HepG2 (cell line): ENCODE results near the gene CA6. TPM values are rescaled to one million over a fixed set of nuclear protein-coding genes. Genes with fewer than 3 reads are reported as not detected.

Experiments used
- ATAC-seq: fragments of 200-7000 bp; cut with Tn5 transposase; 3 replicates; pipeline ENCODE4 v1.9.1; 2020; ENCODE audit warnings: mild to moderate bottlenecking, moderate library complexity
- BruUV-seq: library from RNA; stranded (reverse); fragments of 400-500 nt; replicated peaks from 2 replicates; lab custom pipeline; 2021; lab: Mats Ljungman, UMichigan
- CTCF ChIA-PET: fragments of 300-600 bp; formaldehyde crosslinking; extraction: SDS; loops from one replicate; lab custom pipeline; 2021; ENCODE audit warnings: low total read pairs, inconsistent platforms, low intra/inter-chr PET ratio; lab: Yijun Ruan, JAX
- POLR2A ChIA-PET: fragments of 350-600 bp; sonication (Branson Sonifier 250); formaldehyde crosslinking; loops from one replicate; lab custom pipeline; 2020; ENCODE audit warnings: antibody characterized with exemption, inconsistent platforms; lab: Yijun Ruan, JAX
- DNase-seq: peaks from one replicate; pipeline ENCODE4 v3.0.0-alpha.2; 2015; ENCODE audit warnings: low spot score
- FAIRE-seq: peaks from 3 replicates; lab custom pipeline; 2011; peaks lifted over from hg19 to GRCh38; lab: Jason Lieb, UNC
- H2AFZ ChIP-seq: one replicate; pipeline ENCODE4 v1.6.1; 2011; ENCODE audit warnings: low read length, inconsistent platforms
- H3K27ac ChIP-seq: fragments of 300-600 bp; 3 replicates; pipeline ENCODE4 v1.8.0; 2011; ENCODE audit warnings: mixed run types, mild to moderate bottlenecking, mixed read lengths, low read length, inconsistent platforms; ENCODE audit not compliant: insufficient read depth; ENCODE audit errors: extremely low read length
- H3K27me3 ChIP-seq, 2 experiments: fragments of 200-600 bp in 1 of 2; 2 replicates in 1 of 2; 3 replicates in 1 of 2; pipeline versions ENCODE4 v1.6.0 to v1.8.0; 2011; ENCODE audit warnings: low read length in 2 of 2, mild to moderate bottlenecking in 2 of 2, moderate library complexity in 2 of 2, inconsistent platforms in 1 of 2; ENCODE audit not compliant: insufficient read depth in 2 of 2, control insufficient read depth in 1 of 2
- H3K36me3 ChIP-seq, 2 experiments: fragments of 200-600 bp in 1 of 2; replicated peaks in 1 of 2; 2 replicates in 1 of 2; 3 replicates in 1 of 2; pipeline versions ENCODE4 v1.5.1 to v1.8.0; 2011; ENCODE audit warnings: low read length in 2 of 2, inconsistent platforms in 1 of 2; ENCODE audit not compliant: insufficient read depth in 2 of 2, control insufficient read depth in 1 of 2
- H3K4me1 ChIP-seq: 2 replicates; pipeline ENCODE4 v1.5.1; 2012; ENCODE audit warnings: low read length, inconsistent platforms; ENCODE audit not compliant: insufficient read depth
- H3K4me2 ChIP-seq: 2 replicates; pipeline ENCODE4 v1.6.0; 2011; ENCODE audit warnings: low read depth, low read length, inconsistent platforms
- H3K4me3 ChIP-seq, 3 experiments: fragments of 200-600 bp in 1 of 3; sonication (generic), shearing (Covaris generic) in 1 of 3; replicated peaks in 1 of 3; 2 replicates each; pipeline ENCODE4 v1.5.1; 2011 to 2016; ENCODE audit warnings: low read length in 3 of 3, inconsistent platforms in 2 of 3, low read depth in 2 of 3, mild to moderate bottlenecking in 2 of 3, control low read depth in 1 of 3, mixed read lengths in 1 of 3; ENCODE audit not compliant: insufficient read depth in 1 of 3
- H3K79me2 ChIP-seq: one replicate; pipeline ENCODE4 v1.6.1; 2011; ENCODE audit warnings: low read length, inconsistent platforms; ENCODE audit not compliant: insufficient read depth
- H3K9ac ChIP-seq: 2 replicates; pipeline ENCODE4 v1.6.0; 2011; ENCODE audit warnings: mild to moderate bottlenecking, low read depth, low read length, inconsistent platforms; ENCODE audit not compliant: insufficient read depth
- H3K9me3 ChIP-seq: 2 replicates; pipeline ENCODE4 v1.5.1; 2012; ENCODE audit warnings: mild to moderate bottlenecking, low read length
- H4K20me1 ChIP-seq: 2 replicates; pipeline ENCODE4 v1.6.0; 2011; ENCODE audit warnings: inconsistent platforms, mild to moderate bottlenecking, low read length, moderate library complexity; ENCODE audit not compliant: insufficient read depth
- AGO1 ChIP-seq: fragments of 200-400 bp; formaldehyde crosslinking; IDR thresholded peaks from 2 replicates; pipeline ENCODE4 v1.6.1; 2017; ENCODE audit warnings: mild to moderate bottlenecking, low read depth, low read length, moderate library complexity; ENCODE audit not compliant: poor library complexity, severe bottlenecking
- AKAP8 ChIP-seq: sonication (generic); formaldehyde crosslinking; IDR thresholded peaks from 2 replicates; pipeline ENCODE4 v1.5.1; 2020; ENCODE audit warnings: mild to moderate bottlenecking, missing genetic modification reagents
- CREB1 ChIP-seq, 2 experiments: fragments of 450-650 bp in 1 of 2; IDR thresholded peaks; 2 replicates each; pipeline ENCODE4 v1.6.1; 2016 to 2017; ENCODE audit warnings: control low read depth in 1 of 2, mild to moderate bottlenecking in 1 of 2, missing compliant biosample characterization in 1 of 2, missing genetic modification characterization in 1 of 2
- FOXA3 ChIP-seq: IDR thresholded peaks from 2 replicates; pipeline ENCODE4 v1.6.1; 2016; ENCODE audit warnings: missing genetic modification reagents, missing compliant biosample characterization
- NFKB2 ChIP-seq: sonication (generic); formaldehyde crosslinking; IDR thresholded peaks from 2 replicates; pipeline ENCODE4 v1.4.0; 2020; ENCODE audit warnings: missing genetic modification reagents, borderline replicate concordance
- ZFP36 ChIP-seq: fragments of 150-350 bp; IDR thresholded peaks from 2 replicates; pipeline ENCODE4 v1.6.1; 2018; ENCODE audit warnings: borderline replicate concordance, low read length, low read depth; ENCODE audit not compliant: partially characterized antibody
- WGBS: methylation state at CpG from one replicate; pipeline ENCODE4 v1.1.6; 2017; ENCODE audit warnings: low lambda C conversion rate; 5-methylcytosine and 5-hydroxymethylcytosine counted together
- in situ Hi-C: cut with HindIII; loops from 2 replicates; pipeline ENCODE4 v1.10.0; 2017; ENCODE audit warnings: low pct_unique_long_range_greater_than_20kb; ENCODE audit not compliant: extremely low pct_ligation_motif_present
- intact Hi-C: fragments of 100-400 bp; cut with micrococcal nuclease; formaldehyde crosslinking; loops from one replicate; pipeline ENCODE4 v1.10.0; 2022; ENCODE audit not compliant: unreplicated experiment
- polyA plus RNA-seq, 8 experiments: library from polyadenylated mRNA; depleted of rRNA in 3 of 8; stranded (reverse) in 7 of 8; unstranded in 1 of 8; fragments of >200 nt; fragmentation: Illumina TruSeq in 4 of 8; extraction: Trizol in 4 of 8; gene quantifications; 2 replicates each; pipeline versions ENCODE4 v1.2.1 to v1.2.3, GENCODE V29; 2011 to 2016; ENCODE audit warnings: low read depth in 4 of 8, missing spikeins in 1 of 8, mixed read lengths in 1 of 8; ENCODE audit not compliant: insufficient read depth in 1 of 8
- total RNA-seq, 5 experiments: library from RNA; depleted of rRNA; stranded (reverse); fragments of >200 nt; fragmentation: Illumina TruSeq; extraction: Trizol; gene quantifications; 2 replicates each; pipeline ENCODE4 v1.2.3, GENCODE V29; 2016; ENCODE audit warnings: low read depth in 1 of 5
- TF ChIP-seq, protein P1 (sequence below): sonication (generic); formaldehyde crosslinking; IDR thresholded peaks from 2 replicates; pipeline ENCODE4 v1.5.1; 2020; ENCODE audit warnings: mild to moderate bottlenecking, moderate library complexity, missing genetic modification reagents
- TF ChIP-seq, protein P2 (sequence below): sonication (generic); formaldehyde crosslinking; IDR thresholded peaks from 2 replicates; pipeline ENCODE4 v1.5.0; 2020; ENCODE audit warnings: mild to moderate bottlenecking, missing genetic modification reagents
- TF ChIP-seq, protein P3 (sequence below): sonication (generic); formaldehyde crosslinking; IDR thresholded peaks from 2 replicates; pipeline ENCODE4 v1.4.0; 2020; ENCODE audit warnings: missing genetic modification reagents
- TF ChIP-seq, protein P4 (sequence below): sonication (generic); formaldehyde crosslinking; IDR thresholded peaks from 2 replicates; pipeline ENCODE4 v1.5.1; 2020; ENCODE audit warnings: mild to moderate bottlenecking, missing genetic modification reagents, moderate library complexity
- TF ChIP-seq, protein P5 (sequence below): sonication (generic); formaldehyde crosslinking; IDR thresholded peaks from 2 replicates; pipeline ENCODE4 v1.5.0; 2020; ENCODE audit warnings: mild to moderate bottlenecking, low read depth, missing genetic modification reagents, borderline replicate concordance
- TF ChIP-seq, protein P6 (sequence below): sonication (generic); formaldehyde crosslinking; IDR thresholded peaks from 2 replicates; pipeline ENCODE4 v1.5.0; 2020; ENCODE audit warnings: missing genetic modification reagents

Gene CA6
- total and polyA plus RNA-seq, 2 of the 13 experiments (the other 11 are each of a cell fraction or from before 2014, with no cell fraction given): not detected

DNA sequence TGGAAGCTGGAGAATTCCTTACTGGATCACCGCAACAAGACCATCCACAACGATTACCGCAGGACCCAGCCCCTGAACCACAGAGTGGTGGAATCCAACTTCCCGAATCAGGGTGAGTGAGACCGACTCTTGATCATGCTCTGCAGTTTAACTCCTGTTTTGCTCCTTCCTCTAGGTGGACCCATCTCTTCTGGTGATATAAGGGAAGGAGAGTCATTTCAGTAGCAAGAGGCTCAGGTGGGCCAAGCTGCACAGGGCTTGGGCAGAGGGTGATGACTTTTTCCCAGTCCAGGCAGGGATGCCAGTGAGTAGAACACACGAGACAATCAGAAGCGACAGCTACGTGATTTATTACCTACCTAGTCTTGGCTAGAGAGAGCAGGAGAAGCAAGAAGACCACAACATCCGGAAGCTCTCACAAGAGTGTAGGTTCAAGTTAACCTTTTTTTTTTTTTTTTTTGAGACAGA is 25.2 kb downstream of the CA6 start:
- CTCF ChIA-PET: no interaction called here
- intact Hi-C loops (no loop called here), in situ Hi-C loops (no loop called here)
- Histone ChIP-seq H3K4me2 (no peak overlapping the region), H3K36me3 (no peaks in the 10 kb centered on the region), H2AFZ (no peak overlapping the region), H3K4me1 (no peaks in the 10 kb centered on the region), H3K79me2 (no peaks in the 10 kb centered on the region), H3K9ac (no peak overlapping the region), H3K9me3 (no peaks in the 10 kb centered on the region), H3K27me3 (peaks cover 3 to 5% of the 10 kb centered on the region in 2 experiments; a peak in 3 of 5 replicates), H4K20me1 (no peaks in the 10 kb centered on the region), H3K27ac (no peak overlapping the region), H3K4me3 (no peak overlapping the region)
- POLR2A ChIA-PET: no interaction called here
- DNase-seq: no peak
- ATAC-seq: no peak
- no TSS peak for BruUV-seq
- 31% methylated on average over 9 of the region's 9 CpGs for WGBS
- no peak for FAIRE-seq
- TF ChIP-seq, protein P1, sequence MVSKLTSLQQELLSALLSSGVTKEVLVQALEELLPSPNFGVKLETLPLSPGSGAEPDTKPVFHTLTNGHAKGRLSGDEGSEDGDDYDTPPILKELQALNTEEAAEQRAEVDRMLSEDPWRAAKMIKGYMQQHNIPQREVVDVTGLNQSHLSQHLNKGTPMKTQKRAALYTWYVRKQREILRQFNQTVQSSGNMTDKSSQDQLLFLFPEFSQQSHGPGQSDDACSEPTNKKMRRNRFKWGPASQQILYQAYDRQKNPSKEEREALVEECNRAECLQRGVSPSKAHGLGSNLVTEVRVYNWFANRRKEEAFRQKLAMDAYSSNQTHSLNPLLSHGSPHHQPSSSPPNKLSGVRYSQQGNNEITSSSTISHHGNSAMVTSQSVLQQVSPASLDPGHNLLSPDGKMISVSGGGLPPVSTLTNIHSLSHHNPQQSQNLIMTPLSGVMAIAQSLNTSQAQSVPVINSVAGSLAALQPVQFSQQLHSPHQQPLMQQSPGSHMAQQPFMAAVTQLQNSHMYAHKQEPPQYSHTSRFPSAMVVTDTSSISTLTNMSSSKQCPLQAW (CRISPR knock-in tag): no peak
- TF ChIP-seq, protein P2, sequence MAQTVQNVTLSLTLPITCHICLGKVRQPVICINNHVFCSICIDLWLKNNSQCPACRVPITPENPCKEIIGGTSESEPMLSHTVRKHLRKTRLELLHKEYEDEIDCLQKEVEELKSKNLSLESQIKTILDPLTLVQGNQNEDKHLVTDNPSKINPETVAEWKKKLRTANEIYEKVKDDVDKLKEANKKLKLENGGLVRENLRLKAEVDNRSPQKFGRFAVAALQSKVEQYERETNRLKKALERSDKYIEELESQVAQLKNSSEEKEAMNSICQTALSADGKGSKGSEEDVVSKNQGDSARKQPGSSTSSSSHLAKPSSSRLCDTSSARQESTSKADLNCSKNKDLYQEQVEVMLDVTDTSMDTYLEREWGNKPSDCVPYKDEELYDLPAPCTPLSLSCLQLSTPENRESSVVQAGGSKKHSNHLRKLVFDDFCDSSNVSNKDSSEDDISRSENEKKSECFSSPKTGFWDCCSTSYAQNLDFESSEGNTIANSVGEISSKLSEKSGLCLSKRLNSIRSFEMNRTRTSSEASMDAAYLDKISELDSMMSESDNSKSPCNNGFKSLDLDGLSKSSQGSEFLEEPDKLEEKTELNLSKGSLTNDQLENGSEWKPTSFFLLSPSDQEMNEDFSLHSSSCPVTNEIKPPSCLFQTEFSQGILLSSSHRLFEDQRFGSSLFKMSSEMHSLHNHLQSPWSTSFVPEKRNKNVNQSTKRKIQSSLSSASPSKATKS (CRISPR knock-in tag): no peak
- TF ChIP-seq, protein P3, sequence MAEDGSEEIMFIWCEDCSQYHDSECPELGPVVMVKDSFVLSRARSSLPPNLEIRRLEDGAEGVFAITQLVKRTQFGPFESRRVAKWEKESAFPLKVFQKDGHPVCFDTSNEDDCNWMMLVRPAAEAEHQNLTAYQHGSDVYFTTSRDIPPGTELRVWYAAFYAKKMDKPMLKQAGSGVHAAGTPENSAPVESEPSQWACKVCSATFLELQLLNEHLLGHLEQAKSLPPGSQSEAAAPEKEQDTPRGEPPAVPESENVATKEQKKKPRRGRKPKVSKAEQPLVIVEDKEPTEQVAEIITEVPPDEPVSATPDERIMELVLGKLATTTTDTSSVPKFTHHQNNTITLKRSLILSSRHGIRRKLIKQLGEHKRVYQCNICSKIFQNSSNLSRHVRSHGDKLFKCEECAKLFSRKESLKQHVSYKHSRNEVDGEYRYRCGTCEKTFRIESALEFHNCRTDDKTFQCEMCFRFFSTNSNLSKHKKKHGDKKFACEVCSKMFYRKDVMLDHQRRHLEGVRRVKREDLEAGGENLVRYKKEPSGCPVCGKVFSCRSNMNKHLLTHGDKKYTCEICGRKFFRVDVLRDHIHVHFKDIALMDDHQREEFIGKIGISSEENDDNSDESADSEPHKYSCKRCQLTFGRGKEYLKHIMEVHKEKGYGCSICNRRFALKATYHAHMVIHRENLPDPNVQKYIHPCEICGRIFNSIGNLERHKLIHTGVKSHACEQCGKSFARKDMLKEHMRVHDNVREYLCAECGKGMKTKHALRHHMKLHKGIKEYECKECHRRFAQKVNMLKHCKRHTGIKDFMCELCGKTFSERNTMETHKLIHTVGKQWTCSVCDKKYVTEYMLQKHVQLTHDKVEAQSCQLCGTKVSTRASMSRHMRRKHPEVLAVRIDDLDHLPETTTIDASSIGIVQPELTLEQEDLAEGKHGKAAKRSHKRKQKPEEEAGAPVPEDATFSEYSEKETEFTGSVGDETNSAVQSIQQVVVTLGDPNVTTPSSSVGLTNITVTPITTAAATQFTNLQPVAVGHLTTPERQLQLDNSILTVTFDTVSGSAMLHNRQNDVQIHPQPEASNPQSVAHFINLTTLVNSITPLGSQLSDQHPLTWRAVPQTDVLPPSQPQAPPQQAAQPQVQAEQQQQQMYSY (CRISPR knock-in tag): no peak
- no peak for TF ChIP-seq CREB1 (IDR thresholded peaks at IDR 0.05)
- no peak for TF ChIP-seq CREB1 (CRISPR knock-in tag; IDR thresholded peaks at IDR 0.05)
- no peak for TF ChIP-seq AGO1
- TF ChIP-seq, protein P4, sequence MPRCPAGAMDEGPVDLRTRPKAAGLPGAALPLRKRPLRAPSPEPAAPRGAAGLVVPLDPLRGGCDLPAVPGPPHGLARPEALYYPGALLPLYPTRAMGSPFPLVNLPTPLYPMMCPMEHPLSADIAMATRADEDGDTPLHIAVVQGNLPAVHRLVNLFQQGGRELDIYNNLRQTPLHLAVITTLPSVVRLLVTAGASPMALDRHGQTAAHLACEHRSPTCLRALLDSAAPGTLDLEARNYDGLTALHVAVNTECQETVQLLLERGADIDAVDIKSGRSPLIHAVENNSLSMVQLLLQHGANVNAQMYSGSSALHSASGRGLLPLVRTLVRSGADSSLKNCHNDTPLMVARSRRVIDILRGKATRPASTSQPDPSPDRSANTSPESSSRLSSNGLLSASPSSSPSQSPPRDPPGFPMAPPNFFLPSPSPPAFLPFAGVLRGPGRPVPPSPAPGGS (CRISPR knock-in tag): no peak
- TF ChIP-seq ZFP36: no peak
- TF ChIP-seq, protein P5, sequence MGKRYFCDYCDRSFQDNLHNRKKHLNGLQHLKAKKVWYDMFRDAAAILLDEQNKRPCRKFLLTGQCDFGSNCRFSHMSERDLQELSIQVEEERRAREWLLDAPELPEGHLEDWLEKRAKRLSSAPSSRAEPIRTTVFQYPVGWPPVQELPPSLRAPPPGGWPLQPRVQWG (CRISPR knock-in tag): no peak
- no peak for TF ChIP-seq NFKB2 (CRISPR knock-in tag)
- no peak for TF ChIP-seq FOXA3 (CRISPR knock-in tag)
- TF ChIP-seq, protein P6, sequence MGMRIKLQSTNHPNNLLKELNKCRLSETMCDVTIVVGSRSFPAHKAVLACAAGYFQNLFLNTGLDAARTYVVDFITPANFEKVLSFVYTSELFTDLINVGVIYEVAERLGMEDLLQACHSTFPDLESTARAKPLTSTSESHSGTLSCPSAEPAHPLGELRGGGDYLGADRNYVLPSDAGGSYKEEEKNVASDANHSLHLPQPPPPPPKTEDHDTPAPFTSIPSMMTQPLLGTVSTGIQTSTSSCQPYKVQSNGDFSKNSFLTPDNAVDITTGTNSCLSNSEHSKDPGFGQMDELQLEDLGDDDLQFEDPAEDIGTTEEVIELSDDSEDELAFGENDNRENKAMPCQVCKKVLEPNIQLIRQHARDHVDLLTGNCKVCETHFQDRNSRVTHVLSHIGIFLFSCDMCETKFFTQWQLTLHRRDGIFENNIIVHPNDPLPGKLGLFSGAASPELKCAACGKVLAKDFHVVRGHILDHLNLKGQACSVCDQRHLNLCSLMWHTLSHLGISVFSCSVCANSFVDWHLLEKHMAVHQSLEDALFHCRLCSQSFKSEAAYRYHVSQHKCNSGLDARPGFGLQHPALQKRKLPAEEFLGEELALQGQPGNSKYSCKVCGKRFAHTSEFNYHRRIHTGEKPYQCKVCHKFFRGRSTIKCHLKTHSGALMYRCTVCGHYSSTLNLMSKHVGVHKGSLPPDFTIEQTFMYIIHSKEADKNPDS (CRISPR knock-in tag): no peak
- no peak for TF ChIP-seq AKAP8
